Skeletal muscle satellite cell (primary cell): Measurements from ENCODE around the gene PFKP.

Experiments used
- H3K27me3 ChIP-seq: 2 replicates; pipeline ENCODE4 v1.7.0; 2013; ENCODE audit warnings: low read length; ENCODE audit not compliant: control insufficient read depth, insufficient read depth
- H3K36me3 ChIP-seq: 2 replicates; pipeline ENCODE4 v1.7.0; 2013; ENCODE audit warnings: mild to moderate bottlenecking, control low read depth, low read length; ENCODE audit not compliant: insufficient read depth
- H3K4me1 ChIP-seq: 2 replicates; pipeline ENCODE4 v1.7.0; 2013; ENCODE audit warnings: low read length; ENCODE audit not compliant: control insufficient read depth, insufficient read depth
- H3K4me2 ChIP-seq: 2 replicates; pipeline ENCODE4 v1.7.0; 2013; ENCODE audit warnings: mild to moderate bottlenecking, low read length
- H3K4me3 ChIP-seq: 2 replicates; pipeline ENCODE4 v1.7.0; 2013; ENCODE audit warnings: low read length
- H3K9ac ChIP-seq: 2 replicates; pipeline ENCODE4 v1.7.0; 2013; ENCODE audit warnings: mild to moderate bottlenecking, low read depth, low read length, moderate library complexity
- H3K9me3 ChIP-seq: replicated peaks from 2 replicates; pipeline ENCODE4 v1.7.0; 2013; ENCODE audit warnings: mild to moderate bottlenecking, control low read depth, low read length

PFKP gene

DNA sequence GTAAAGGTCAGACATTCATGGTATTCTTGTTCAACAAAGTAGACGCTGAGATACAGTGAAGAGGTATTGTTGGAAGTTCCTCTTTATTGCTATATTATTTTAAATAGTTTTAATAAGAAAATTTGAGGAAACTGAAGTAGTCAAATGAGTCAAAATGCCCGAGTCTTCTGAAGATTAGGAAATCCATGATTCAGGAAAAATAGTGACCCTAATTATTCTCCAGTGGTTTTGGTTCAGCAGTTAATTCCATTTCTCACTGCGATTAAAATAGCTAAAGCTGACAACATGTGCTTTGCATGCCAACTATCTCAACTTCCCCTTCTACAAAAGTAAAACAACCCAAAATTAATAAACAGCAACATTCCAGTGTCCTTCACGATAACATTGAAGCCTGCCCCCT, 32.7 kb upstream of the PFKP start:
- Histone ChIP-seq H3K36me3 (no peaks in the 10 kb centered on the region), H3K4me3 (no peak overlapping the region), H3K27me3 (peaks cover 50% of the 10 kb centered on the region), H3K9me3 (no peaks in the 10 kb centered on the region), H3K9ac (no peak overlapping the region), H3K4me2 (no peak overlapping the region), H3K4me1 (no peaks in the 10 kb centered on the region)

DNA sequence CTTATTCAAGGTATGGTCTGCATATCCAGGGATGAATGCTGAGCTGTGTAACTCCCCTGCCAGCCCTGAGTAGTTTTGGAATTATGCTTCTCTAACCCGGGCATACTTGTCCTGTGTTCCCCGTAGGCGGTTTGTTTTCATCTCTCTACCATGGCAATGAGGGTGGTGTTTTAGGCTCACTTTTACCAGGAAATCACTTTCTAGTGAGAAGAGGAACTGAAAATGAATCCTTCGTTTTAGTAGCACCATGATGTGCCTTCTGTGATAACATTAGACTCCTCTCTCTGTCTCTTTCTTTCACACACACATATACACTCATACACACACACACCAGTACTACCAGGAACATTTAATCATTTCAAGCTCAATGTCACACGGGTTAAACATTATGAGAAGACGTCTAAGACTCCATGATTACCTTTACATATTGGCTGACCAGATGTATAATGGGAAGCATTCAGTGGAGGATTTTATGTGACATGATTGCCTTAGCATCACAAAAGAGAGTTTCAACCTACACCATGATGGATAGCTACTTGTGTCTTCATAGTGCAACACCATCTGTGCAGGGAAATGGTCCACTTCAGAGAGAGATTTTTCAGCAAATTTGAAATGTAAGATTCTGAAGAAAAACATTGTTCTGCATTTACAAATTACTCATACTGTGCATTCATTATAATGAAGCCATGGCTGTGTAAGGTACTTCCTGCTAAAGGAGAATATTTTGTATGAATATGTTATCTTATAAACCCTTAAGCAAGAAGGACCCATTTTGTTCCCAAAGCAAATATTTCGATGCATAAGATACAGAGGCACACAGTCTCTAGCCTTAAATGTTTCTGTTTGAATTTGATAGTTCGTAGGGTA, 31.0 kb upstream of the PFKP start:
- Histone ChIP-seq H3K9me3 (no peaks in the 10 kb centered on the region), H3K9ac (no peak overlapping the region), H3K27me3 (peaks cover 42% of the 10 kb centered on the region), H3K4me3 (no peak overlapping the region), H3K36me3 (no peaks in the 10 kb centered on the region), H3K4me2 (no peak overlapping the region), H3K4me1 (no peaks in the 10 kb centered on the region)

DNA sequence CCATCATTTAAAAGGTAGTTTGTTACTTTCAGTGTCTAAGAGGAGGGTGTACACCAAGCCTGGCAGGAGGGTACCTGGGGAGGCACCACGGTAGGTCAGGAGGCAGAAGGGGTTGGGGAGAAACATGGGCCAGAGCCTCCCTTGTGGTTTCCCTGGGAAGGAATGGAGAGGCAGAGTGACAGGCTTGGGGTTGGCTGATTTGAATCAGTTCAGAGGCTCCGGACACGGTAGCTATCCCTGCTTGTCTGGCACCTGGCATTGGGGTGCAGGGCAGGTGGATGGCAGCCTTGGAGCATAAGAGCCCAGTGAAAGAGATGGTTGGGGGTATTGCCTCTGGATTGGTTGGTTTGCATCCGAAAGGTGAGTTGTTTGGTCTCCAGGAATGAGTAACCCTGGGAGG, 30.2 kb upstream of the PFKP start:
- H3K9me3 ChIP-seq, result no peaks in the 10 kb centered on the region
- H3K4me2 ChIP-seq, result no peak overlapping the region
- no peak overlapping the region for H3K4me3 ChIP-seq
- peaks cover 36% of the 10 kb centered on the region for H3K27me3 ChIP-seq
- no peaks in the 10 kb centered on the region for H3K4me1 ChIP-seq
- H3K9ac ChIP-seq, result no peak overlapping the region
- H3K36me3 ChIP-seq, result no peaks in the 10 kb centered on the region

DNA sequence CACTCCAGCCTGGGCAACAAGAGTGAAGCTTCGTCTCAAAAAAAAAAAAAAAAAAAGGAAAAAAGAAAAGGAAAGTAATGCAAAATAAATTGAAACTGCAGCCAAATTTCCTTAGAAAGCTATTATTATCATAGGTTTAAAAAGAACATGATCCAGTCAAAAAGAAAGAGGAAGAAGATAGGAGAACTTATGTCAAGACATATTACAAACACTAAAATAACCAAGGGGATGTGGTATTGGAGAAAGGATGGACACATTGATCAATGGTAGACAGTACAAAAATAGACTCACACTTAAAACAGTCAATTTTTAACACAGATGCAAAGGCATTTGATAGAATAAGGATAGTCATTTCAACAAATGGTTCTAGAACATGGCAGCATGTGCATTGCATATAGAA, 27.3 kb upstream of the PFKP start:
- Histone ChIP-seq H3K4me2 (no peak overlapping the region), H3K4me3 (no peak overlapping the region), H3K27me3 (peaks cover 29% of the 10 kb centered on the region), H3K9ac (no peak overlapping the region), H3K9me3 (no peaks in the 10 kb centered on the region), H3K36me3 (no peaks in the 10 kb centered on the region), H3K4me1 (peaks cover 10% of the 10 kb centered on the region)

DNA sequence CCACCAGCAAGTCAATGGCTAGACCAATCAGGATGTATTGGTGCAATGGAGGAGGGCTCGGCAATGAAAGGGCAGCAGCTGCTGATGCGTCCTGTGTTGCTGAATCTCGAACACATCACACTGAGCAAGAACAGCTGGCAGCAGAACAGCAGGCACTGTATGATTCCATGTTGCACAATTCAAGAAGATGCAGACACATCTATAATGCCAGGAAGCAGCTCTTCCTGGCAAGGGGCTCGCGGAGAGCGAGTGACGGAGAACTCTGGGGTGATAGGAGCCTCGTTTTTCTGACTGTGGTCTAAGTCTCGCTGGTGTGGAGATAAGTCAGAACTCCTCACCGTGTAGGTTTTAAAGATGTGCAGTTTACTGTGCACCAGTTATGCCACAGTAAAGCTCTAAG, 24.8 kb upstream of the PFKP start:
- Histone ChIP-seq H3K27me3 (peaks cover 10% of the 10 kb centered on the region), H3K9ac (no peak overlapping the region)

DNA sequence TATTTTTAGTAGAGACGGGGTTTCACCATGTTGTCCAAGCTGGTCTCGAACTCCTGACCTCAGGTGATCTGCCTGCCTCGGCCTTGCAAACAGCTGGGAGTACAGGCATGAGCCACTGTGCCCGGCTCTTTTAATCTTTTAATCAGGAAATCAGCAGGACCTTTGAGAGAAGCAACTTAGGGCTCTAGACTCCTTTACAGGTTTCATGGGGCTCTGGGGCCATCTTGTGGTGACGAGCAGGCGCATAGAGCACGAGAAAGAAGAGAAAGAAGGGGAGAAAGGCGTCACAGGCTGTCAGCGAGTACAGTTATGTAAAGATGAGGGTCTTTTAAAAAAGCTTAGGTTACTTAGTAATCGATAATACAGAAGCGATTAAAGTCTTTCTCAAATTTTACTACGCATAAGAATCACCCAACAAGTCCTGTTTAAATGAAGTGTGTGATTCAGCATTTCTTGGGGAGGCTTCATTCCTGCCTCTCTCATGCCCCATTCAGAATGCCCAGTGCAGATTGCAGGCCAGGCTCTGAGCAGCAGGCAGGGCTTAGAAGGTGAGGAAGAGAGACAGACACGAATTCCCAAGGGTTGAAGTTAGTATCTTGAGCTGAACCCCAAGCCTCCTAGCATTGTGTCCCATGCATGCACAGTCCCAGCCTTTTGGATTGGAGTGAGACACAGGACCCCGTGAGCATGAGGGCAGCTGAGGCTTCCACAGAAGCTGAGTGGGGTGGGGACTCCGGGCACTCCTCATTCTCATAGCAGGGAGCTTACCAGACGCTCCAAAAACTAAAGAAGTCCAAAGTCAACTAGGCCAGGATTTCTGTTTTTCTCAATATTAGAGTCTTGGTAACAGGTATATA, 23.6 kb upstream of the PFKP start:
- H3K4me3 ChIP-seq, result no peak overlapping the region
- H3K36me3 ChIP-seq, result no peaks in the 10 kb centered on the region
- H3K27me3 ChIP-seq, result peaks cover 4% of the 10 kb centered on the region
- no peak overlapping the region for H3K4me2 ChIP-seq
- H3K9ac ChIP-seq, result no peak overlapping the region
- H3K4me1 ChIP-seq, result peaks cover 45% of the 10 kb centered on the region
- no peaks in the 10 kb centered on the region for H3K9me3 ChIP-seq

More for the DNA sequence above, 24.8 kb upstream of the PFKP start:
- Histone ChIP-seq H3K36me3 (no peaks in the 10 kb centered on the region), H3K9me3 (no peaks in the 10 kb centered on the region), H3K4me1 (peaks cover 34% of the 10 kb centered on the region), H3K4me3 (no peak overlapping the region), H3K4me2 (no peak overlapping the region)

DNA sequence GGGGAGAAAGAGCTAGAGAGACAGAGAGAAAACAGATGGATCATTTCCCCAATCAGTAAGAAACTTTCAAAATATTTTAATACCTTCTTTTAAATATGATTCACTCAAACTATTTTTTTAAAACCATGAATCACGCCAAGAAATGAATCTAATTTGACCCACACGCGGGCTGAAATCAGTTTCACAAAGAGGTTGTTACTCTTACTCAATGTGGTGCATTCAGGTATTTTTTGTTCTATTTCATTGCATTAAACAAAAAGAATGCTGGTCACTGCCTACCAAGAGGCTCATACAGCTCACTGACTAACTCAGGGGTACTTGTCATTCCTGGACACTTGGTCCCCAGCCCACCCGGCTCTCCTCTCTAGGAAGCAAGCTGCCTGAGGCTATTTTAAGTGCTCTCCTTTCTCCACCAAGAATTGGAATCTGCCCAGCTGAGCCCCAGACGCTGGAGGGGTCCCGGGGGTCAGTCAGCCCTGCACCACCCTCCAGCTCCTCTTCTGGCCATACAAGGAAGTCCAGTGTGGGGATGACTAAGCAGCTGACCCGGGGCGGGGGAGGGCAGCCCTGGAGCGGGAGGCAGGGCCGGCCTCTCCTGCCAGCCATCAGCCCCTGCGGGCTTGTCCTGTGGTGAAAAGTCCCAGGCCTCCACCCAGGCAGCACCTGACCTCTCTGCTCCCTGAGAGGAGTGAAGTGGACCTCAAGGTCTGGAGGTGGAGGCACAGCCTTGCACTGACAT, 21.7 kb upstream of the PFKP start:
- Histone ChIP-seq H3K4me3 (peak overlapping the region; percentile 52), H3K9ac (peak overlapping the region; percentile 73)

DNA sequence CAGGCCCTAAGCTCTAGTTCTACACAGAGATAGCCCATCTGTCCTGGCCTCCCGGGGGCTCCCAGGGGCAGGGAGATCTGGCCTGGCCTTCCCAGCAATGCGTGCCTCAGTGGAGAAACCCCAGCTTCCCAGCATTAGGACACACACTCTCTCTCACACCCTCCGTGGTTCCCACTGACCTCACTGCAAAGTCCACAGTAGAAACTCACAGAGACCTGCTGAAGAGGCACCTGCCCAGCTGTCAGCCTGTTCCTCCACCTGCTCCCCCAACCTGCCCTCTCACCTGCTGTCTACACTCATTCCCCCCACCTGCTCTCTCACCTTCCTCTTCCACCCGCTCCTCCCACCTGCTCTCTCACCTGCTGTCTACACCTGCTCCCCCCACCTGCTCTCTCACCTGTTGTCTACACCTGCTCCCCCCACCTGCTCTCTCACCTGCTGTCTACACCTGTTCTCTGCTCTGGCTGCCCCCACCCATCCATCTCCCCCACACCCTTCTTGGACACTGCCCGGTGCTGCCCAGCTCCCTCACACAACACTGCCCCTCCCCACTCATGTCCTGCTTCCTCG, 21.1 kb upstream of the PFKP start:
- Histone ChIP-seq H3K36me3 (no peaks in the 10 kb centered on the region), H3K9me3 (no peaks in the 10 kb centered on the region), H3K4me1 (peaks cover 55% of the 10 kb centered on the region), H3K9ac (peak overlapping the region; percentile 73), H3K27me3 (no peaks in the 10 kb centered on the region), H3K4me3 (peak overlapping the region; percentile 52), H3K4me2 (peak overlapping the region; percentile 78)

More for the DNA sequence above, 21.7 kb upstream of the PFKP start:
- Histone ChIP-seq H3K4me1 (peaks cover 55% of the 10 kb centered on the region), H3K27me3 (no peaks in the 10 kb centered on the region), H3K9me3 (no peaks in the 10 kb centered on the region), H3K4me2 (peak overlapping the region; percentile 78), H3K36me3 (no peaks in the 10 kb centered on the region)

DNA sequence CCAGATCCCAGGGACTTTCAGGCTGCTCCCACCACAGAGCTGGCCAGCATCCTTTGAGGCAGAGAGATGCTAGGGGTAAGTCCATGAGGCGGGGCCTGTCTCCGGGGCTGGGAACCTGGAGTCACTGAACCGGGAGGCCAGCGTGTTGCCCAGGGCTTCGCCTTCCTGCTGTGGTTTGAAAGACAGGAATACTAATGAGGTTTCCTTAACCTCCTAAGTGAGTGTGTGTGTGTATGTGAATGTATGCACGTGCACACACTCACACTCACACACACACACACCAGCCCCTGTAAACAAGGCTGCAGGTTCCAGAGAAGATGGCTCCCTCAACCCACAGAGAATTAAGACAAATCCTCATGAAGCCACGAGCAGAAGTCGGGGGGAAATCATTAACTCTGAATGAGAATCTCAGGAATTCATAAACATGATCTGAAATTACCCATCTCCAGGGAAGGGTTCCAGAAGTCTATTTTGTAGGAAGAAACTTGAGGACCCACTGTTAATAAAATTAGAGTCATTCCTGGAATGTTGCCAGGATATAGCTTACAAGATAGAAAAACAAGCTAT, 20.3 kb upstream of the PFKP start:
- Histone ChIP-seq H3K9ac (peak overlapping the region; percentile 77), H3K36me3 (no peaks in the 10 kb centered on the region), H3K4me3 (no peak overlapping the region), H3K4me1 (peaks cover 55% of the 10 kb centered on the region), H3K4me2 (peak overlapping the region; percentile 76), H3K27me3 (no peaks in the 10 kb centered on the region), H3K9me3 (no peaks in the 10 kb centered on the region)

DNA sequence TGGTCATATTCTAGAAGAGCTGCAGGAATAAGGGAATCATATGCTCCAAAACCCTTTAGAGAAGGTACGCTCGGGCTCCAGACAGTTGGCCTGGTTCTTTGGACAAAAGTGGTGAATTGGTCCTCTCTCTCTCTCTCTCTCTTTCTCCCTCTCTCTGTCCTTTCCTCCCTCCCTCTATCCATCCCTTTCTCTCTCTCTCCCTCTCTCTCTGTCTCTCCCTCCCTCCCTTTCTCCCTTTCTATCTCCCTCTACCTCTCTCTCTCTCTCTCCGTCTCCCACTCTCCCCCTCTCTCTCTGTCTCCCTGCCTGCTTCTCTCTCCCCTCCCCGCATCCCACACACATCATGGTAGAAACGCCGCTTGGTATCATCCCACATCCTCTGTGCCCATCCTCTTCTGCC, 19.8 kb upstream of the PFKP start:
- H3K36me3 ChIP-seq, result no peaks in the 10 kb centered on the region
- H3K9ac ChIP-seq, result peak overlapping the region; percentile 77
- H3K27me3 ChIP-seq, result no peaks in the 10 kb centered on the region
- peaks cover 55% of the 10 kb centered on the region for H3K4me1 ChIP-seq
- no peak overlapping the region for H3K4me3 ChIP-seq
- H3K4me2 ChIP-seq, result peak overlapping the region; percentile 76
- no peaks in the 10 kb centered on the region for H3K9me3 ChIP-seq
